HK-2 (cell line): ENCODE measurements around the gene SNIP1.
"Not testable (repeated sequence)": the region's sequence is repeated elsewhere in the genome, so short reads cannot be mapped to it uniquely, and the experiment has no call there.

Experiments used
- DNase-seq: peaks from one replicate; pipeline ENCODE4 v3.0.0-alpha.2; 2018; ENCODE audit not compliant: unreplicated experiment

The SNIP1 gene

DNA sequence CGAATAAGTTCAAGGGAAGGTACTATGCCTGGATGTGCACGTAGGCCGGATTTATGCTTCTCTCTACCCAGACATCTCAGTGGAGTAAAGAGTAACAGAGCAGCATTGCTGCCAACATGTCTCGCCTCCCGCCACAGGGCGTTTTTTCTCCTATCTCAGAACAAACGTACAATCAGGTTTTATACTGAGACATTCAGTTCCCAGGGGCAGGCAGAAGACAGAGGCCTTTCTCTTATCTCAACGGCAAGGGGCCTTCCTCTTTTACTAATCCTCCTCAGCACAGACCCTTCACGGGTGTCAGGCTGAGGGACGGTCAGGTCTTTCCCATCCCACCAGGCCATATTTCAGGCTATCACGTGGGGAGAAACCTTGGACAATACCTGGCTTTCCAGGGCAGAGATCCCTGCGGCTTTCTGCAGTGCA lies 5.9 kb upstream of the SNIP1 start:
- DNase-seq = not testable (repeated sequence)

GRCh38 chr1:37559080-37559479 lies 5.0 kb upstream of the SNIP1 start:
- DNase-seq = no peak

DNA sequence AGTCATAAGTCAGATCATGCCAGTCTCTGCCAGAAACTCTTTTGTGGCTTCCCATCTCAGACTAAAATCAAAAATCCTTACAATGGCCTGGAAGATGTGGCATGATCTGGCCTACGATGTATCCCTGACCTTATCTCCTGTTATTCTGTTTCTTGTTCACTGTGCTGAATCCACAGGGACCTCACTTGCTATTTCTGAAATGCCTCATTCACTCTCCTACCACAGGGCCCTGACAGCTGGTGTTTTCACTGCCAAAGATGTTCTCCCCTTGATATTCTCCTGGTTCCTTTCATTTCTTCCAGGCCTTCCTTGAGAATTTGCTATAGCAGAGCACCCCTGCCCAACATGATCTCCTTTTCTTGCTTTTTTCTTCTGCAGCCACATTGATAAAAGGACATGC lies 4.3 kb upstream of the SNIP1 start:
- no peak for DNase-seq

GRCh38 chr1:37557402-37557801 lies 3.3 kb upstream of the SNIP1 start:
- no peak for DNase-seq

DNA sequence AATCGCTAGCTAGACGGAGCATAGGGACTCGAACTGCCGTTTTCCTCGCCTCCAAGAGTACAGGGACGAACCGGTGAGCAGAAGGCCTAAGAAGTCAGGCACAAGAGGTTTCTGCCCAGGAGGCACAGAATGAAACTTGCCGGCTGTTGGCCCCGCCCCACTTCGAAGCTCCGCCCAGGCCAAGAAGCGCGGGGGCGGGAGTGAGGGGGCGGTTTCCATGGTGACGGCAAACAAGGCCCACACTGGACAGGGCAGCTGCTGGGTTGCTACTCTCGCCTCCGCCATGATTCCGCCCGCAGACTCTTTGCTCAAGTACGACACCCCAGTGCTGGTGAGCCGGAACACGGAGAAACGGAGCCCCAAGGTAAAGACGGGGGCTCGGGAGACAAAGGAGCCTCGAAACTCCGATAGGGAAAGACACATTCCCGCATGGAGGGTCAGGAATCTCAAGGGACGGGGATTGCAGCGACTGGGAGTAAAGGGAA lies 2.7 kb upstream of the SNIP1 start, which contains the start of gene DNALI1:
Gene DNALI1, plus strand, starts transcription at position 229 of the 485 bp plus-strand sequence. Its CDS starts 55 bp downstream, at position 284.
- DNase-seq = no peak

- DNase-seq = no peak
Measured at GRCh38 chr1:37553598-37553926, 531 bp downstream of the SNIP1 start.

GRCh38 chr1:37549341-37549740 lies 4.8 kb downstream of the SNIP1 start:
- DNase-seq = no peak

GRCh38 chr1:37545019-37545418 lies 9.1 kb downstream of the SNIP1 start:
- DNase-seq = no peak

GRCh38 chr1:37544530-37544929 lies 9.6 kb downstream of the SNIP1 start:
- DNase-seq = no peak

- DNase-seq = no peak
Measured at GRCh38 chr1:37540036-37540785, 13.9 kb downstream of the SNIP1 start.

DNA sequence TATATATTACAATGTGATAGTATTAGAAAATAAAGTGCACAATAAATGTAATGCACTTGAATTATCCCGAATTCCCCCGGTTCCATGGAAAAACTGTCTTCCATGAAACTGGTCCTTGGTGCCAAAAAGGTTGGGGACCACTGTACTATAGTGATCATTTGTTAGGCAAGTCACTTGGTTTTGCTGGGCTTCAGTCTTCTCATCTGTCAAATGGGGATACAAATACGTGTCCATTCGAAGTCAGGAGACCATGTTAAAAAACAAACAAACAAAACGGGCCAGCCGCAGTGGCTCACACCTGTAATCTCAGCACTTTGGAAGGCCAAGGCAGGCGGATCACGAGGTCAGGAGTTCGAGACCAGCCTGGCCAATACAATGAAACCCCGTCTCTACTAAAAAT lies 14.9 kb downstream of the SNIP1 start:
- not testable (repeated sequence) for DNase-seq

- no peak for DNase-seq
Measured at GRCh38 chr1:37537378-37537777, 16.7 kb downstream of the SNIP1 start.

GRCh38 chr1:37533317-37534093 lies 20.6 kb downstream of the SNIP1 start:
- no peak for DNase-seq

GRCh38 chr1:37532418-37533156 lies 21.5 kb downstream of the SNIP1 start:
- not testable (repeated sequence) for DNase-seq

DNA sequence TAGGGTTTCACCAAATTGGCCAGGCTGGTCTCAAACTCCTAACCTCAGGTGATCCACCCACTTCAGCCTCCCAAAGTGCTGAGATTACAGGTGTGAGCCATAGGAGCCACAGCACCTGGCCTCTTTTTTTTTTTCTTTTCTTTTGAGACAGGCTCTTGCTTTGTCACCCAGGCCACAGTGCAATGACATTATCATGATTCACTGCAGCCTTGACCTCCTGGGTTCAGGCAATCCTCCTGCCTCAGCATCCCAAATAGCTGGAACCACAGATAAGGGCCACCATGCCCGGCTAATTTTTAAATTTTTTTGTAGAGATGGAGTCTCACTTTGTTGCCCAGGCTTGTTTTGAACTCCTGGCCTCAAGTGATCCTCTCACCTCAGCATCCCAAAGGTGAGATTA lies 24.2 kb downstream of the SNIP1 start:
- DNase-seq = not testable (repeated sequence)

DNA sequence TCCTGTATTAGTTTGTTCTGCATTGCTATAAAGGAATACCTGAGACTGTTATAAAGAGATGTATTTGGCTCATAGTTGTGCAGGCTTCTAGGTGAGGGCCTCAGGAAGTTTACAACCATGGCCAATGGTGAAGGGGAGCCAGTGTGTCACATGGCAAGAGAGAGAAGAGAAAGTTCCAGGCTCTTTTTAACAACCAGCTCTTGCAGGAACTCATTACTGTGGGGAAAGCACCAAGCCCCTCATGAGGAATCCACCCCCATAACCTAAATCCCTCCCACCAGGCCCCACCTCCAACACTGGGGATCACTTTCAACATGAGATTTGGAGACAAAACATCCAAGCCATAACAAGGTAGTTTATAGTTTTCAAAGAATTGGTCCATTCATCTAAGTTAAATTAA lies 34.5 kb downstream of the SNIP1 start:
- DNase-seq = no peak

GRCh38 chr1:37518929-37519328 lies 35.2 kb downstream of the SNIP1 start:
- DNase-seq = not testable (repeated sequence)

- DNase-seq = not testable (repeated sequence)
Measured at GRCh38 chr1:37518241-37518640, 35.9 kb downstream of the SNIP1 start.

DNA sequence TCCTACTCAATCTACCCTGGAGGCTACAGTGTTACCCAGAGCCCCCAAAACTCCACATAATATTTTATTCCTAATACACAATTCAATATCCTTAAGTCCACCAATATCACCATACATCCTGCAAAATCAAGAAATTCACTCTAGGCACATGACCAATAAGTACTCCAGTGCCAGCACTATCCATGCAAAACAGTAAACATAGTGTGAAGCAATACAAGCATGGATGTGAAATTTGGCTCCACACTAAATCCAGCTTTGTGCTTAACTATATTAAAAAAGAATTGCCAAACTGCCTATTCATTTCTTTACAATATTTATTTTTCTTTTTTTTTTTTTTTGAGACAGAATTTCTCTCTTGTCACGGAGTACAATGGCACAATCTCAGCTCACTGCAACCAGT lies 36.5 kb downstream of the SNIP1 start:
- DNase-seq = no peak

GRCh38 chr1:37515185-37516034 lies 38.7 kb downstream of the SNIP1 start:
- no peak for DNase-seq
